Activated naive CD4-positive, alpha-beta T cell (primary cell): Measurements from ENCODE around the gene MEF2A.
"Not testable (repeated sequence)": the region's sequence is repeated elsewhere in the genome, so short reads cannot be mapped to it uniquely, and the experiment has no call there.

Experiments
- DNase-seq, 4 experiments: peaks; one replicate each; lab custom pipeline; 2025; lab: John Stamatoyannopoulos, UW

MEF2A gene

GRCh38 chr15:99651023-99651807 is 85.4 kb downstream of the MEF2A start:
- DNase-seq = no peak

- DNase-seq = no peak
Observed at GRCh38 chr15:99656205-99656604, 90.4 kb downstream of the MEF2A start.

DNA sequence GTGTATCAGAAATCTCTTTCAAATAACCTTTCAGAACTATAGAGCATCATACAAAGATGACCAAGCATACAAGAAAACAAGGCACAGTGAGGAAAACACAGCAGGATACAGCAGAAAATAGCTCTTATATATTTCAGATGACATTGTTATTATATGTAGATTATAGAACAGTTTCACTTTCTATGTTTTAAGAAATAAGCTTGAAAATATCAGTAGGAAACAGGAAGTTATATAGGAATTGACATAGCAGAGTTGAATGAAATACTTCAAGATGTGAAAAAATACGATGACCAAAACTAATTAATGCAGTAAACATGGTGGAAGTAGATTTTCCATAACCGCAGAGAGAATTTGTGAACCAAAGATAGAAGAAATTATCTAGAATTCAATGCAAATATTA is 92.2 kb downstream of the MEF2A start:
- no peak for DNase-seq

DNA sequence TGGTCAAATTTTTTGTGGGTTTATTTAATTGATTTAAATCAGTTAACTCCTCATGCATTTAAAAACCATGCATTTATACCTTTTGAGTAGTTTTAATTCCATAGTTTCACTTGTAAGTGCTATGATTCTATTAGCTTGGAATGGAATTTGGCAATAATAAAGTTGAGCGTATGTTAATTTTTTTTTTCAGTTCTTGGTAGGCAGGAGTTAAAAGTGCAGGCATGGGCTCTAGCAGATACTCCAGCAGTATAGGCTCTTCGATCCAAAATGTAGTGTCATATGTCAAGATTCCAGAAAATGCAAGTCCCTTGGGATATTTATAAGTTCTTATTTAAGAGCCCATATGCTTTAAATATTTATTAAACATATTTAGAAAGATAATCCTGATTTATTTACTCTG is 97.1 kb downstream of the MEF2A start:
- no peak for DNase-seq

GRCh38 chr15:99666073-99666472 is 100.3 kb downstream of the MEF2A start:
- not testable (repeated sequence) for DNase-seq

GRCh38 chr15:99668533-99669182 is 102.9 kb downstream of the MEF2A start:
- no peak for DNase-seq

DNA sequence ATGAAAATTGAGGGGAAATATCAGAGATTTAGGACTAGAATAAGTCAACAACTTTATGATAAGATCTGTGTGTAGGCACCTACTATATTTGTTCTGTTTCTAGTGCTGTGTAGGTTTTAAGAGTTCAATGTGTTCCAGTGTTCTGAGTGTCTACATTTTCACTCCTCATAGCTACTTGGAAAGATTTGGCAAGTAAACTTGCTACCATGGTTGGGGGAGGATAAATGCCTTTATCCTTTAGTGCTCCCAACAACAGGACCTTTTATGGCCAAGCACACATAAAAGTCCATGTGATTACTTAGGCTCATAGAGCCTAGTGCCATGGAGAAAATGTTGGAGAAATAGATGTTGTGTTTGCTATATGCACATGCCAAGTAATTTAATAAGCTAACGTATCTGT is 103.5 kb downstream of the MEF2A start:
- DNase-seq = no peak

DNA sequence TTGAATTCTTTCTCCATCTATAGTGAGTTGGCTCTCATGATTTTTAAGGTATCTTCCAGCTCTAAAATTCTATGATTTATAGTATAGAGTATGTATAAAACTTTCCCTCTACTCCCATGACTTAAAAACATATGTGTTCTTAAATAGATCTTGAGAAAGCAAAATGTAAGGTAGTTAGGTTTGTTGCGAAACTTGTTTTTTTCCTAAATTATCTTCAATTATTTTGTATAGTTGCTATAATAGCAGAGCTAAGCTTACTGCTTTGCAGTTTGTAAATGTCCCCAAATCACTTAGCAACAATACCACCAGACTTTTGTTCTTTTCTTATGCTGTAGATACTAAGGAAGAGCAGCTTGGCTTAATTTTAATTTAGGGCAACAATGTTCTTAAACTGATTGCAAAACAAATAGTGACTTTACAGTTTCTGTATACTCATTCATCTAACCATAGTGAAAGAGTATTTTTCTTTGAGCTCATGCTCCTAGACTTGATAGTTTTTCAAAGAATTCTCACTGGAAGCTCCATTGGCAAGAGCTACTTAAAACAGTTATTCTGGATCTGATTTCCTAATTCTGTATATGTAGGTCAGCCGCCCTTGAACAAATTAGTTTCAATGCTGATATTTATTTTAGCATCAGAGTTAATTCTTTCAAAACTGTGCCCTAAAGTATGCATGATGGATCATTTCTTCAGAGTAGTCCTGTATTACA is 106.3 kb downstream of the MEF2A start:
- DNase-seq = no peak

- DNase-seq = no peak
Observed at GRCh38 chr15:99673111-99673510, 107.3 kb downstream of the MEF2A start.

DNA sequence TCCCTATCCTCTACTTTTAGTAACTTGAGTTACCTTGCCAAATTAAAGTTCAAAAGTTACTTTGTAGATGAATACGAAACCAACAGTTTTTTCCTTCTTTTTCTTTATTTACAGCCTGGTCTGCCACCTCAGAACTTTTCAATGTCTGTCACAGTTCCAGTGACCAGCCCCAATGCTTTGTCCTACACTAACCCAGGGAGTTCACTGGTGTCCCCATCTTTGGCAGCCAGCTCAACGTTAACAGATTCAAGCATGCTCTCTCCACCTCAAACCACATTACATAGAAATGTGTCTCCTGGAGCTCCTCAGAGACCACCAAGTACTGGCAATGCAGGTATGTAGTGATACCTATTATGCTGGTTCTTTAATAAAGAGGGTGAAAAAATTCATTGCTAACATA is 108.5 kb downstream of the MEF2A start:
- DNase-seq = no peak

GRCh38 chr15:99677540-99678134 is 111.9 kb downstream of the MEF2A start:
- DNase-seq = no peak

DNA sequence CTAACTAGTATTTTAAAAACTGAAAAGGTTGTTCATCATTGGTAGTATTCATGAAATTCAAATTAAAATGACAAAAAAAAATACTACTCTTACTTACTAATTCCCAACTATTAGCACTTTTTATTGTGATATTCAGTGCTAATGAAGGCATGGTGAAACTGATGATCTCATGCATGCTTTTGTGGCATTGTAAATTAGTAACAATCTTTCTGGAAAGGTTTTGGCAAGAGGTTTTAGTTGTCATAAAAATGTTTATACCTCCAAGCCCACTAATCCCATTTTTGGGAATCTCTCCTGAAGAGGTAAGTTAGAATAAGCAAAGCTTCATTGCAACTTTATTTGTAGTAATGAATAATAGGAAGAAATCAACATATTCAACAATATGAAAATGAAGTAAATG is 114.5 kb downstream of the MEF2A start:
- DNase-seq = no peak

- DNase-seq = no peak
Observed at GRCh38 chr15:99681990-99682389, 116.2 kb downstream of the MEF2A start.

GRCh38 chr15:99682455-99682854 is 116.7 kb downstream of the MEF2A start:
- no peak for DNase-seq

DNA sequence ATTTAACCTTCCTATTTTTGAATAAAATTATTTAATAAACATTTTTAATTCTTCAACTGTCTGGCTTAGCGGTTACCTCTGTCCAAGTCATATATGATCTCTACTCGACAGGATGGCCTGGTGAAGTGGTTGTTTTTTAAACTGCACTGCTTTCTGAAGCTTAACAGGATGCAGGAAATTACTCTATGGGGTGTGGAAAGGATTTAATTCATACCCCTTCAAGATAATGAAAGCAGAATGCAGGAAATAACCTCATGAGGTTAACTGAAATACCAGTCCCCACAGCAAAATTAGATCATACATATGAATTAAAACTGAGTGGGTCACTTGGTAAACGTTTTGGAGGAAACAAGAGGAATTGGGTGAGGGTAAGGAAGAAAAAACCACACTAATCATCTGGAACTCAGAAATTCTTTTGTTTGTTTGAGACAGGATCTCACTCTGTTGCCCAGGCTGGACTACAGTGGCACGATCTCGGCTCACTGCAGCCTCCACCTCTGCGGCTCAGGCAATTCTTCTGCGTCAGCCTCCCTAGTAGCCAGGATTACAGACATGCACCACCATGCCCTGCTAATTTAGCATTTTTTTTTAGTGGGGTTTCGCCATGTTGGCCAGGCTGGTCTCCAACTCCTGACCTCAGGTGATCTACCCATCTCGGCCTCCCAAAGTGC is 117.4 kb downstream of the MEF2A start:
- DNase-seq = no peak

DNA sequence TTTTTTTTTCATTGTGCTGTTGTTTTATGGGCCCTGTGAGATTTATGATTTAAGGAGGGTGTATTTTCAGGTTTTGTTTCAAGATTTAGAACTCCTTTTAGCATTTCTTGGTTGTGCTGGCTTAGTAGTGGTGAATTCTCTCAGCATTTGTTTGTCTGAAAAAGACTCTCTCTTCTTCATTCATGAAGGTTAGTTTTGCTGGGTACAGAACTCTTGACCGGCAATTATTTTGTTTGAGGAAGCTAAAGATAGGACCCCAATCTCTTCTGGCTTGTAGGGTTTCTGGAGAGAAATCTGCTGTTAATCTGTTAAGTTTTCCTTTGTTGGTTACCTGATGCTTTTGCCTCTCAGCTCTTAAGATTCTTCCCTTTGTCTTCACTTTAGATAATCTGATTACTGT is 120.5 kb downstream of the MEF2A start:
- no peak for DNase-seq

- DNase-seq = no peak
Observed at GRCh38 chr15:99692825-99693224, 127.0 kb downstream of the MEF2A start.

GRCh38 chr15:99696096-99696495 is 130.3 kb downstream of the MEF2A start:
- DNase-seq = no peak

DNA sequence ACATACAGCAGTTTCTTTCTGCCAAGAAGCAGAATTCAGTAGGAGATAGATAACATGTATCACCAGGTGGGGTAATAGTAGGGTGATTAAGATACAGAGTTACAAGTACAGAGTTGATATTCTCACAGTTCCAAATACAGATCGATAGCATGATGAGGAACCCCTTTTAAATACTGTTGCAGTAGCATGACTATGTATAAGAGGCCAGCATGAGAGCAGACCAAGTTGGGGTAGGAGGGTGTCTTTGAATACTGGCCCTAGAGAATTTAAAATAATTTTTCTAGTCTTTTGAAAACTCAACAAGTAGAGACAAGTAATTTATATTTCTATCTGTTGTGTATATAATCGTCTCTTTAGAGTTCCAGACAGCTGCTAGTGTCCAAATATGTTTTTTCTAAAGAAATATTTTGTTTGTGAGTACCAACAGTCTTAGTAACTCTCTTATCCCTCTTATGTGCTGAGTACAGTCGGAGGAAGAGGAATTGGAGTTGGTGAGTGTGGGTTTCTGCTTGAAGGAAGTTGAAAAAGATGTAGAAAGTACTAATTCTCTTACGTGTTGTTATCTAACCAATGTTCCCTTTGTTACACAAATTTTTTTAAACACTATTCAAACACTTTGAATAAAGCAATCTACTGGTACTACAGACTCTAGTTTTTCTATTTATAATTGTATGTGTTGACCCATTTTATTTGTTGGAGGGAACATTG is 137.3 kb downstream of the MEF2A start:
- no peak for DNase-seq

GRCh38 chr15:99703603-99704443 is 138.0 kb downstream of the MEF2A start:
- no peak for DNase-seq

- no peak for DNase-seq
Observed at GRCh38 chr15:99704444-99704838, 138.7 kb downstream of the MEF2A start.
